GM21515 (cell line): ENCODE results near the gene MYO3B.
"Not testable (repeated sequence)": the region's sequence is repeated elsewhere in the genome, so short reads cannot be mapped to it uniquely, and the experiment has no call there.

Experiments used
- ATAC-seq: cut with Tn5 transposase; IDR thresholded peaks from one replicate; pipeline ENCODE4 v1.9.1; 2021; ENCODE audit not compliant: unreplicated experiment

MYO3B gene

DNA sequence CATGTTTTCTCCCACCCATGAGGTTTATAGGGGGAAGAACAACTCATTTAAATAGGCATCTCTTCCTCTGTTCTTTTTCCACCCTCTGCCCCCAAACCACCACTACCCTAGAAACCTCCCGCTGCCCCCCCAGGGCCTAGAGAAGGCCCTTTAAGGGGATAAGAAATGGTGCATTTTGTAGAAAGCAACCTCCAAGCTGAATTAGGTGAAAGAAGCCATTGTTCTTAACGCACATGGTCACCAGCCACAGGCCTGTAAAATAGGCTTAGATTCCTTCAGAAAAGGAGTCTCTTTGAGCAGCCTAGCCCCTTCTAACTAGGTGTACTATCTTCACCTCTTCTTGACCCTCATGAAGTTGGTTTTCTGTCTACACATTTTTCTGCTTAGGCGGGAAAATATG is 418.6 kb downstream of the MYO3B start:
- ATAC-seq: no peak

DNA sequence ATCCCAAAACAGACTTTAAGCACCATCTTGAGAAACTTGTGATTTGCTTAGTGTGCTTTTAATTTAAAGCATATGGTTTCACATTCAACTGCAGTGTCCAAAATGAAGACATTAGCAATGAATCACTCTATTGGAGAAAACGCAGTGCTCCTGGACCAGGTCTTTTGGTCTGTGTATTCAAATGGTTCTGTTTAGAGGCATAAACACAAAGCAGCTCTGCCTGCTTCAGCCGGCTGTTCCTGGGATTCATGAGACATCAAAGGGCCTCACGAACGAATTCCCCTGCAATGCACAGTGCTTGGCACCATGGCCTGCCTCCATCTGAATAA is 420.1 kb downstream of the MYO3B start:
- no peak for ATAC-seq

DNA sequence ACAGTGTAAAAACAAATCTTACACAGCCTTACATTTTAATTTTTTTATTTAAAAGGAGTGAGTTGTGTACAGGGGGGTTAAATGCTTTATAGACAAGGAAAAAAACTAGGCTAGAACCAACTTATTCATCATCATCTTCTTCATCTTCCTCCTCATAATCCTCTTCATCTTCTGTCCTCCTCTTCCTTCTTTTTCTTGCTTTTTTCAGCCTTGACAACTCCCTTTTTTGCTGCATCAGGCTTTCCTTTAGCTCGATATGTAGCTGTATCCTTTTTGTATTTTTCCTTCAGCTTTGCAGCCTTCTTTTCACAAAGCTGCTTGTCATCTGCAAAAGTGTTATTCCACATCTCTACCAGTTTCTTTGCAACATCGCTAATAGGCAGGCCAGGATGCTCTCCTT is 423.5 kb downstream of the MYO3B start:
- no peak for ATAC-seq

DNA sequence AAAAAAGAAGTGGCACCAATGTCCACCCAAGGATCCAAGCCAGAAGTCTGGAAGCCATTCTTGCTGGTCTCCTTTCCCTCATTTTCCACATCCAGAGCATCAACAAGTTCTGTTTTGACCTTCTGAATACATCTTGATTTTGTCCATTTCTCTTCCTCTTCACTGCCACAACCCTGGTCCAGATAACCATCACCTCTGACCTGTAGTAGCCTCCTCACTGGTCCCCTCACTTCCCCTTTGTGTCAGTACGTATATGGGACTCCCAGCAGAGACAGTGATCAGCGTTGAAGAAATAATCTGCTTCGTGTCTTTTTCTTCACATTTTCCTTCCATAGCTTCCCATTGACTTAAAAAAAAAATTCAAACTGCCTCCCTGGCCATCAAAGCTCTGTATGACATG is 427.9 kb downstream of the MYO3B start:
- no peak for ATAC-seq

DNA sequence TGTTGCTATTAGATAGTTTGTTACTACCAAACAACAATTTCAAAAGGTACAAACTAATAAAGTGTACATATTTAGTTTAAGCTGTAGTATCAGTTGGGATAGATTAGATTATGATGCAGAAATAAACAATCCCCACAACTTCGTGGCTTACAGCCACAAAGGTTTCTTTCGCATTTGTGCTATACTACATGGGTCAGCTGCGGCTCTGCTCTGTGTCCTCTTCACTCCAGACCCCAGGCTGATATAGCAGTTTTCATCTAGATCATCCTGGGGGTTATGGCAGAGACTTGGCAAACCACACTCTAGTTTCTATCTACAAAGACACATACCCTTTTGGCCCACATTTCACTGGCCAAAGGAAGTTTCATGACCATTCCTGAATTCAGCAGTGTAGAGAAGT is 429.2 kb downstream of the MYO3B start:
- no peak for ATAC-seq

DNA sequence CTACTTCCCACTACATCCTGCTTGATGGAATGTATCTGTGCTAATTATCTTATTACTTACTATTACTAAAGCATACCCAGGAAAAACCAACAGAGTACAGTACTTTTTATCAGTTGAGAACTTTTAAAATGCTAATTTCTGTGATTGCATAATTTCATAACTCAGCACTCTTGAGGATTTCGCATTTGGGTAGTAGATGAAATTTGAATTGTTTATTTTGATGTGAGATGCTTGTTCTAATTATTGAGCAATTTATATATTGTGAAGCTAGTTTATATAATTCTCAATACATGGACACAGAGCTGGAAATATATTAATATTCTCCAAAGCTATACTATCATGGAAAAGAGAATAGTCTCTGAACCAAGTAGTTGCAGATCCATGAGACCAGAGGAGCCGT is 432.7 kb downstream of the MYO3B start:
- no peak for ATAC-seq

DNA sequence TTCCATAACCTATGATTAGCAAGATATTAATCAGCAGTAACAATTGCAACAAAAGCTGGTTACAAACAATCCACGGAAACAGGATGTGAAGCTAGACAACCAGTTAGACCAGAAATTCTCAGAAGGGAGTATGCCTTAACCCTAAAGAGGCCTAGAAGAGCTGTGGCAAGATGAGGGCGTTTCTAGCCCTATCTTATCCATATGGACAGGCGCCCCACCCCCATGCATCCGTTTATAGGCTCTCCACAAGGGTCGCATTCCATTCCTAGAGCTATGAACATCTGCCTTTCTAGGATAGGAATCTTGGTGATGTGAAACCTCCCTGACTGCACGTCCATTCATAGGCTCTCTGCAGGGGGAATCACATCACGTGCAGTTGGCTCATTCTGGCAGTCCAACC is 441.0 kb downstream of the MYO3B start:
- not testable (repeated sequence) for ATAC-seq

DNA sequence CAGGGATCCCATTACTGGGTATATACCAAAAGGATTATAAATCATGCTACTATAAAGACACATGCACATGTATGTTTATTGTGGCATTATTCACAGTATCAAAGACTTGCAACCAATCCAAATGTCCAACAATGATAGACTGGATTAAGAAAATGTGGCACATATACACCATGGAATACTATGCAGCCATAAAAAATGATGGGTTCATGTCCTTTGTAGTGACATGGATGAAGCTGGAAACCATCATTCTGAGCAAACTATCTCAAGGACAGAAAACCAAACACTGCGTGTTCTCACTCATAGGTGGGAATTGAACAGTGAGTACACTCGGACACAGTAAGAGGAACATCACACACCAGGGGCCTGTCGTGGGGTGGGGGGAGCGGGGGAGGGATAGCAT is 457.1 kb downstream of the MYO3B start:
- ATAC-seq: not testable (repeated sequence)

DNA sequence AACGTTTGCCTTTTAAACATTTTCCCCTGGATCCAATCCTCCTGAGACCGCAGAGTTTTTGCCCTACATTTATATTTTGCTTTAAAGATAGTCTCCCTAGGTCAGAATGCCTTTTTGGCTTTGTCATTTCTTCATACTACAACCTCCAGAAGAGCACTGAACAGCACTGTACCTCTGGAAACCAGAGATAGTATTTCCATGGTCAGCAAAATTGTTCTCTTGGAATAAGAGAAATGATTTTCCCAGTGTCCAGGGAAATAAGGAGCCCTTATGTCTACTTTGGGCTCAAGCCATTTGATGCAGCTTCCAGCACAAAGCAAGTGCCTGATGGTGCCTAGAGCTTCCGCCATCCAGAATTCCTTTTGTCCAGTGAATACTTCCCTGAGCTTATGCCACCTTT is 461.7 kb downstream of the MYO3B start:
- ATAC-seq: no peak

DNA sequence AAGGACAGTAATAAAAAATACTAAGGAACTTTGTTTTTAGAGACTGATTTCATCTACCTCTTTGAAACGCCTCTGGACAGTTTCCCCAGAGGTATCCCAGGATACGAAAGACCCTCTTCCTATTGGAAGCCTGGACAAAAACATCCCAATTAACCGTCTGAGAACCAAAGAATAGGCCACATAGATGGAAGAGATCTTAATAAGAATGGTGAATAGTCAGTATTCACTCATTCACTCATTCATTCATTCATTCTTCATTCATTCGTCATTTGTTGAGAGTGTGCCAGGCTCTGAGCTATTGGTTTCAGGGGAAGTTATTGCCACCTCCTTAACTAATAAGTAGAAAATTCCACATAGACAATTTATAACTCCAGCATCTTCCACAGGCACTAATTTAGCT is 464.0 kb downstream of the MYO3B start:
- ATAC-seq: no peak

DNA sequence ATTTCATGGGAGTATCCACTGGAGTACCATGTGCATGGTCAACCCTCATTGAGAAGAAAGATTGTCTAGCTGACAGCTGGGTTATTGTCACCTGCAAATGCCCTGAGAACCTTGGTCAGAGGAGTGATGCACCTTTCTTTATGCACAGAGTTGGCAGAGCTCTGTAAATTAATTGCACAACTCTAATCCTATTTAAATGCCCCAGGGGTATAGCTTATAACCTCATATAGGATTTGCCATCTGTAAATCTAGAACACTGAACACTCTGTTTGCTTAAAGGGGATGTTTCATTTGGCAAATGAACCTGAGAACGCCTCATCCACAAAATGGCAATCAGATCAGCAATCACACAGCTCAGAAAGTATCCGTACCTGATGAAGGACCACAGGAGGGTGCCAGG is 465.4 kb downstream of the MYO3B start:
- no peak for ATAC-seq

DNA sequence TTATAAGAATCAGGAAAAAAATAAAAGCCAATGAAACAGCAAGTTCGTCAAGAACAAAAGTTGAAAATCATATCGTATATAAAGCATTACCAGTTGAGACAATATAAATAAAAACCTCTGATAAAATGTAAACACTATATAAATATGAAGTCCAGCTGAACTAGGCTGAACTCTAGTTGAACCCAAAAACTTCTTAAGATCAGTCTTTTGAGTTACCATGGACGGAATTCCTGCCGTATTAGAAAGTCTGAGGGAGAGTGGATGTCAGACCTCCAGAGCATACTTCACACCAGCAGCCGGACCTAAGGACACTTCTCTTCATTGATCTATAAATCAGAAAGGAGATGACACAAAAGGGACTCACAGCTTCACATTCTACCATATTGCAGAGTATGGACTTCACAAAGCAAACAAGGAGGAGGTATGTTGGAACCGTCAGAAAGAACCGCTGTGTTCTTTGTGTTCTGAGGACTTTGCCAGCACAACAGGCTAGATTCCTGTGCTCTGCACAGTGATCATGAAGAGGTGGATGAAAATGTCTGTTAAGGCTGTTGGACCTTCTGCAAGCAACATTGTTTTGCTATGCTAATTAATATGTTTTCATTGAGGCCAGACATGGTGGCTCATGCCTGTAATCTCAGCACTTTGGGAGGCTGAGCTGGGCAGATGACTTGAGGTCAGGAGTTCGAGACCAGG is 469.9 kb downstream of the MYO3B start:
- no peak for ATAC-seq

DNA sequence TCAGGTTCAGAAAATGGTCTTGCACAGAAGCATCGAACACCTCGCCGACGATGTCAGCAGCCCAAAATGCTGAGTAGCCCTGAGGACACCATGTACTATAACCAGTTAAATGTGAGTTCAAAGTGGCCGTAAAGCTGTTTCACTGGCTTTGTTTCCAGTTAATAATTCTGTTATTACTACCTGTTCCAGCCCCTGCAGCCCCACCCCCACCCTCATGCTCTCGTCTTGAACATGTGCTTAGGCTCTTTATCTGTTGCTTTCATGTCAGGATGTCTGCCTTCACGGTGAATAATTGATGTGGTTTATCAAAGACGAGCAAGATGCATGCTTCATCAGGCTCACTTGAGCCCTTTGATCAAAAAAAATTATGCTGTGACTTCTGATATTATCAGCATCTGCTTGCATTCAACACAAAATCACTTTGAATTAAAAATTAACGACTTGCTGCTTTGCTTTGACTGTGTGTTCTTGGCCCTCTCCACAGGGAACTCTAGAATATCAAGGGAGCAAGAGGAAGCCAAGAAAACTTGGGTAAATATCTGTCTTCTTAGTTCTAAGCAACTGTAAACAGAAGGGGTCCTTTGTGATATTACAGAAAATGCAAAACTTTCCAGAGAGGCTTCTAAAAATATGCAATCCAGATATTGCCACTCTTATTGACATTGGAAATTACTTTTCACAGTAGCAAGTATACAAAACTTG is 473.8 kb downstream of the MYO3B start:
- no peak for ATAC-seq

DNA sequence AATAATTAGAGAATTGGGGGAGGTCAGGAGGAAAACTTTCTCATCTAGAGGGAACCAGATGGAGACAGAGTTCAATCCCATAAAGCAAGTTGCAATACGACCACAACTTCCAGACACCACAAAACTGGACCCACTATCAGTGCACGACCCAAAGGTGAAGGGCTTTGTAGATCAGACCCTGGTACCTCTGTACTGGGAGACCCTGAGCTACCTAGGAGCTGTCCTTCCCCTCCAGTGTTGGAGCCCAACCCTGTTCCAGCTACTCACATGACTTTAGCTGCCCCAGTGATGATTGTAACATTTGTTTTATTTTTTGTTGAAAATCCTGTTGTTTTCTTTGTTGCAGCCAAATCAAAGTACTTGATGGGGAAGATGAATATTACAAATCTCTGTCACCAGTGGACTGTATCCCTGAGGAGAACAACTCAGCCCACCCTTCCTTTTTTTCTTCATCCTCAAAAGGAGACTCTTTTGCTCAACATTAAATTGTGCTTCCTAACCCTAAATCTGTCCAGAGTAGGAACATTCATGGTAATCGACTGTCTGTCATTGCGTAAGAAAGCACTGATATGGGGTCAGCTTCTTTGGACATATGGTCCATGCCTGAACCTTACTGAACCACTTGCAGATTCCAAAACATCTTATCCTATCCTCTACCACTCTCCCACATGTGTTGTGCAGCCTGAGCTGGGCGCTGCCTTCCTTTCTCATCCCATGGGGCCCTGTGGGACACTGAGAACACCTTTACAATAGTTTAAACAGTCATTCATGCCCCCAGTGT is 474.9 kb downstream of the MYO3B start:
- ATAC-seq: no peak

DNA sequence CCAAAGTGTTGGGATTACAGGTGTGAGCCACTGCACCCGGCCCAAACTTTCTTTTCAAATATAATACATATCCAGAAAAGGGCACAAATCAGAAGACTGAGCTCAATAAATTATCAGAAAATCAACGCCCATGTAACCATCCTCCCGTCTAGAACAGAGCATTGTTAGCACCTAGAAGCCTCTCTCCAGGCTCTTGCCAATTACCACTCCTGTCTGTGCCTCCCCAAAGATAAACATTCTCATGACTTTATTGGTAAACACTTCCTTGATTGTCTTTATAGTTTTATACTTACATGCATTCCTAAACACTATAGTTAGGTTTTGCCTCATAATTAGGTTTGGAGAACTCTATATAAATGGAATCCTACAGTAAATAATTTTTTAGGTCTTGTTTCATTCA is 478.7 kb downstream of the MYO3B start:
- no peak for ATAC-seq

DNA sequence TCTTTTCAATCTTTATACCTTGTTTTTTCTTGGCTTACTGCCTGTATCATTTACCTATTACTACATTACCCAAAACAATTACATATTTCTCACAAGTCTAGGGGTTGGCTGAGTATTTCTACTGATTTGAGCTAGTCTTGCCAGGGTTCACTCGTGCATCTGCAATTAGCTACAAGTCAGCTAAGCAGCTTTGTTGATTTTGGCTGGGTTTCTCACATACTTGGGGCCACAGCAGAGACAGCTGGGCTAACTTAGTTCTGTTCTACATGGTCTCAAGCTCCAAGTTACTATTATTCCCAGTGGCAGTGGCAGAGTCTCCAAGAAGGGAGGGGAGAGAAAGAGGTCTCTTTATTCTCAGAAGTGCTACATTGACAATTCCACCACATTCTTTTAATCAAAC is 482.5 kb downstream of the MYO3B start:
- no peak for ATAC-seq

DNA sequence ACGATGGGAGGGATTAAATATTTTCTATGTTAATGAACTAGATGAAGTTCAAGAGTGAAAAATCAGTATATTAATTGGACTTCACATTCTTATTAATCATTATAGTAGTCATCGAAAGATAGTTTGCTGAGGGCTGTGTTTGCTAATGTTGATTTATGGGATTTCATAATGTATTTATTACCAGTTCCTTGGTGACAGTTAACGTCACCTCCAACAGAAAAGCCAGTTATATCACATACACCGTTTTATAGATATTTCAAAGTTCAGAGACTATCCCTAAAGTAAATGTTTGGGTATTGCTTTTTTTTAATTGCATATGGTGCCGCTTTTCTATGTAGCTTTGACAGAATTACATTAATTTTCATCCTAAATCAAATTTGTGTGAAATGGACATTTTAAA is 487.8 kb downstream of the MYO3B start:
- ATAC-seq: no peak

DNA sequence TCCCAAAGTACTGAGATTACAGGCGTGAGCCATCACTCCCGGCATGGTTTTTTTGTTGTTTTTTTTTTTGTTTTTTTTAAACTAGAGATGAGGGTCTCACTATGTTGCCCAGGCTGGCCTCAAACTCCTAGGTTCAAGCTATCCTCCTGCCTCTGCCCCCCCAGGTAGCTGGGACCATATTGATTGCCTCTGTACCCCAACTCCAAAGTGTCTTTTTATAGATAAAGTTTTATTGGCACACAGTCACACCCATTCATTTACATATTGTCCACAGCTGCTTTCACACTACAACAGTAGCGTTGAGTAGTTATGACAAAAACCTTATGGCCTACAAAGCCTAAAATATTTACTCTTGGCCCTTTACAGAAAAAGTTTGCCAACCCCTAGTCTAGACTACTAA is 492.0 kb downstream of the MYO3B start:
- ATAC-seq: no peak

DNA sequence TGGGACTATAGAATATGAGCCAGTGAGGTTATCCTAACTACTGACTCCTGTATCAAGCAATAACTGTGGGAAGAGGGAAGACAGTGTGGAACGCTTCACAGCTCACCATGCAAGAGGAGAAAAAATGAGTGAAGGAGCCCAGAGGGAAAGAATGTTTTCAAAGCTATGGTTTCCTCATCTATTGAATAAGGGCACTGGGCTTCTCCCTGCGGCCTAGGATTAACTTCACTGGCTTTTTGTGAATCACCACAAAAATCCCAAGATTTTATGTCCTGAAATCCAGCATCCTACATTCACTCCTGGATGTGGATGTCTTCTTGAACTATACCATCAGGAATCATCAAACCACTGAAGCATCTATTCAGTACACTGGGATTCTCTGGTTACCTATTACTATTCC is 492.7 kb downstream of the MYO3B start:
- no peak for ATAC-seq

DNA sequence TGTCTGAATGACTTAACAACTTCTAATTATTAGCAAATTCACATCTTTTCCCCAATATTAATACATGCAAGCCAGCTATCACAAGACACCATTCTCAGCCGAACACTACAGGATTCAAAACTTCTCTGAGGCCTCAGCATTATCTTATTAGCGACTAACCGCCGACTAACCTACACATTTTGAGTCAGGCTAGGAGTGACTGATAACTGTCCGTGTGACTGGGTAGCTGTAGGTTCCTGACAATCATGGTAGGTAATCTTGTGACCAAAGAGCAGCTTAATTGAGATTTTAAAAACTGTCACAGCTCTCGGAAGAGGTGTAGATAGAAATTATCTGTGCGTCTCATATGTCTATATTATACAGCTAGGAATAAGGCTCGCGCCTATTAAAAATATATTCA is 493.1 kb downstream of the MYO3B start:
- ATAC-seq: no peak

DNA sequence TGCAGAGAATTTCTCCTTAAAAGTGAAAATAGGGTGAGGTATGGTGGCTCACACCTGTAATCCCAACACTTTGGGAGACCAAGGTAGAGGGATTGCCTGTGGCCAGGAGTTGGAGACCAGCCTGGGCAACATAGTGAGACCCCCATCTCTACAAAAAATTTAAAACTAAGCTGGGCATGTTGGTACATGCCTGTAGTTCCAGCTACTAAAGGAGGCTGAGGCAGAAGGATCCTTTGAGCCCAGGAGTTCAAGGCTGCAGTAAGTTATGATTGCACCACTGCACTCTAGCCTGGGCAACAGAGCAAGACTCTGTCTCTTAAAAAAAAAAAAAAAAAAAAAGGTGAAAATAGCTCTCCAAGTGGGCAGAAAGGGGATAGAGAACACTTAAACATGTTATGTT is 496.3 kb downstream of the MYO3B start:
- not testable (repeated sequence) for ATAC-seq

DNA sequence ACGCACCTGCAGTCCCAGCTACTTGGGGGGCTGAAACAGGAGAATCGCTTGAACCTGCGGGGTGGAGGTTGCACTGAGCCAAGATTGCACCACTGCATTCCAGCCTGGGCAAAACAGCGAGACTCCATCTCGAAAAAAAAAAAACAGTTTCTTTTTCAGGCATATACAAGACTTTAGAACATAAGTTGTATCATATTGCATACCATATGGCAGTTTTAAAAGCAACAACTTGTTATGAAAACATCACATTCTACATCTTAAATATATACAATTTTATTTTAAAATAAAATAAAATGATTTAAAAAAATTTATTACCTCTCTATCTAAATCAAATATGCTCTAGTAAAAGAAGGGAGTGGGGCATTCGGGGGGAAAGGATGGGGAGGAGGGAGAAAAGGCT is 497.8 kb downstream of the MYO3B start:
- no peak for ATAC-seq
